Measurements from ENCODE around the gene ZBTB26.
A peak's percentile ranks its signal among the peaks of the same experiment; 100 is the strongest.
"Not testable (repeated sequence)": the region's sequence is repeated elsewhere in the genome, so short reads cannot be mapped to it uniquely, and the experiment has no call there.

The ZBTB26 gene

DNA sequence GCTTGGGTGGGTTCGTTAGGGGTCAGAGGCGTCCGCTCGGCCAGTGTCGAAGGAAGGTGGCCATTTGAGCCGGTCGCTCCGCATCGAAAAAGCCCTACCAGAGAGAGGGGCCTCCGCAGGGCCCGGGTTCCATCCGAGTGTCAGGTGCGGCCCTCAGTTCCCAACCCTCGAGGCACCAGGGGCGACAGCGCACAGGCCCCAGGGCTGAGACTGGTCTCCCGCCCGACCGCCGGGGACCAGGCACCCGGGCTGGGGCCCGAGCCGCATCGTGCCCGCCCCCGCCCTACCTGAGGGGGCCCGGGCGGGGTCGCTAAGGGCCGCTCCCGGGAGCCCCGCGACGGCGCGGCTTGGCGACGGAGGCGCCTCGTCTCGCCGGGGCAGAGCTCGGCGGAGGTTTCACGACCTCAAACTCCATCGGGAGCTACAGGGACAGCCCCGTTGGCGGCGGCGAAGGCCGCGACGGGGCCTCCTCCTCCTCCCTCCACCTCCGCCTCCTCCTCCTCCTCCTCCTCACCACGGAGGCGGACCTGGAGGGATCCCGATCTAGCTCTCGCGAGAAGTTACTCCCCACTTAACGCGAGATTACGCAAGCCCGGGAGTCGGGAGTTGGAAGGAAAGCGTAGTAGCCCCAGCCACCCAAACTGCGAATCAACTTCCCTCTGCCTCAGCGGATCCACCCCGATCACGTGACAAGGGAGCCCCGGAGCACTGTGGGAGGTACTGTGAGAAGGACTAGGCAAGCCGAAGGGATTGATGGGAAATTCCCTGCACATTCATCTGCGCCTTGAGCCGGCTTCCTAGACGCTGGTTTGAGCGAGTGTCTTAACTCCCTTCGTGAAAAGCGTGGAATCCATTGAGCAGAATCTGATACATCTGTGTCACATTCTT lies 26.2 kb downstream of the ZBTB26 start, which contains the start of gene RC3H2:
Gene RC3H2 (minus strand): TSS at position 537 of the 888 bp plus-strand sequence. CDS start 7,850 bp downstream, outside the sequence.
- Mint-ChIP-seq H3K27me3 (no peaks in the 10 kb centered on the region), H3K9me3 (no peaks in the 10 kb centered on the region), H3K36me3 (peaks cover 12 to 17% of the 10 kb centered on the region in 2 donors), H3K4me1 (peaks cover 0 to 6% of the 10 kb centered on the region in 2 donors), H3K27ac (peak within 1 kb of the TSS; percentile 98), H3K4me3 (peak within 1 kb of the TSS; percentile 91 to 95)
- peak; percentile 88 to 92 for ATAC-seq (replicated peaks)
- peak; percentile 98 for DNase-seq

DNA sequence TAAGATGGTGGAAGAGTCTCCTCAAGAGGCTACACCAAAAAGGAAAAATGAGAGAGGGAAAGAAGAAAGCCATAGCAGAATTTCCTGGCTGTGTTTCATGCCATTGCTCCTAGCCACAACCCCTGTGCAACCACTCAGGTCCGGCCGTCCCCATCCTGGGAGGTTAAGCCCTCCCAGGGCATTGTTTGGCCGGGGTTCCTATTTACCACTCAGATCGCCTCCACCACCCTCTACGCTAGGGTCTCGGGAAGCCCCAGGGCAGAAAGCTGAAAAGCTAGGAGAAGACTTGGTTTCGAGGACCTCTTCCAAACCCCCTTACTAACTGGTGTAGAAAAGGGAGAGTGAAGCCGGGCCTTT lies 26.9 kb downstream of the ZBTB26 start:
- peak overlapping the region; percentile 96 for H3K27ac Mint-ChIP-seq
- no peaks in the 10 kb centered on the region for H3K27me3 Mint-ChIP-seq
- ATAC-seq (replicated peaks) (peak; percentile 35 to 38), DNase-seq (no peak)
- H3K4me1 Mint-ChIP-seq, result peaks cover 3 to 5% of the 10 kb centered on the region in 2 donors
- peak overlapping the region; percentile 91 to 95 for H3K4me3 Mint-ChIP-seq
- peaks cover 10 to 14% of the 10 kb centered on the region in 2 donors for H3K36me3 Mint-ChIP-seq
- H3K9me3 Mint-ChIP-seq, result no peaks in the 10 kb centered on the region

DNA sequence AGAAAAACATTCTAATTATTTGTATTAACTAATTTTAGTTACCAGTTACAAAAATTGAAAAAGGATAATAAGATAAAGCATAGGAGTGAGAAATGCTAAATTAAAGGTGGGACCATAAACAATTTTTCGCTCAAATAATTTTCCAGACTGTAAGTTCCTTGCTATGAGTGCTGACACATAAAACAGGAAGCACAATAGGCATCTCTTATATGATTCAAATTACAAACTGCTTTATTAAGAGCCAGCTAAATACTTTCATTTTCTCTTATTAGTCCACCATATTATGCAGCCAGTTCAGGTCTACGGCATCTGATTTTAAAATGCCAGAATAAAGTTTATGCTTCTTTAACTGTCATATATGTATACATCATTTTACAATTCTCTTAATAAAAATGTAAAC lies 30.5 kb downstream of the ZBTB26 start:
- Mint-ChIP-seq H3K4me3 (no peak overlapping the region), H3K36me3 (peaks cover 3 to 13% of the 10 kb centered on the region in 2 donors), H3K27ac (no peak overlapping the region), H3K4me1 (peaks cover 11 to 17% of the 10 kb centered on the region in 2 donors), H3K27me3 (no peaks in the 10 kb centered on the region), H3K9me3 (no peaks in the 10 kb centered on the region)
- ATAC-seq (replicated peaks) (no peak), DNase-seq (no peak)

DNA sequence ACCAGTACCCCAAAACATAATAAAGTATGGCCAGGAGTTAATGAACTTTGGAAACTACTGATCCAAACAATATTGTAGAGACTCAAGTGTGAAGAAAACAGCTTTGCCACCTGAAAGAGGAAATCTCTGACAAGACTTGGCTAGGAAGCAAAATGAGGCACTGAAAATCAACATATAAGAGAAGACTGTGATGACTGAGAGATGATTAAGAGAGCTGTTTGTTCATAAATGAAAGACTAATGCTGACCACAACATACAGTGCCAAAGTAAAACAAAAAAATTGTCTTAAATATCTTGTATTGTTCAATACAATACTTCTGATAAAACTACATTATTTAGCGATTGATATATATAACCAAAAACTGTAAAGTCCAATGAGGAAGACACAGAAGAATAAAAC lies 33.3 kb downstream of the ZBTB26 start:
- no peak overlapping the region for H3K4me3 Mint-ChIP-seq

DNA sequence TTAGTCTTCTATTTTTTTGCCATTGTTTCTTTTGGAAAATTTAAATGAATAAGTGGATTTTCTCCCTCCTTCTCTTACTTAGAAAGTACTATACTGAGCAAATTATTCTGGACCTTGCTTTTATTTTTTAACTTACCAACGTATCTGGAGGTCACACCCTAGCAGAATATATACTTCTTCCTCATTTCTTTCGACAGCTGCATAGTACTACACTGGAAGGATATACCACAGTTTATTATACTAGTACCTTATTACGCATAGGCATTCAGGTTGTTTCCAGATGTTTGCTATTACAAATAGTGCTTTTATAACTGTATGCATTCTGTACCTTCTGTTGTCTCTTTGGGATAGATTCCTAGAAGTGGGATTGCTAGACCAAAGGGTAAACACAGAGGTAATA lies 42.8 kb downstream of the ZBTB26 start:
- Mint-ChIP-seq H3K4me1 (peaks cover 4 to 7% of the 10 kb centered on the region in 2 donors), H3K27ac (no peak overlapping the region), H3K36me3 (peaks cover 24 to 27% of the 10 kb centered on the region in 2 donors), H3K4me3 (no peak overlapping the region), H3K27me3 (no peaks in the 10 kb centered on the region), H3K9me3 (no peaks in the 10 kb centered on the region)
- ATAC-seq (replicated peaks) (no peak), DNase-seq (no peak)

More for the DNA sequence above, 33.3 kb downstream of the ZBTB26 start:
- no peak for DNase-seq
- H3K36me3 Mint-ChIP-seq, result peaks cover 11 to 22% of the 10 kb centered on the region in 2 donors
- no peak for ATAC-seq (replicated peaks)
- no peaks in the 10 kb centered on the region for H3K27me3 Mint-ChIP-seq
- peak overlapping the region; percentile 43 for H3K27ac Mint-ChIP-seq
- H3K9me3 Mint-ChIP-seq, result no peaks in the 10 kb centered on the region
- H3K4me1 Mint-ChIP-seq, result peaks cover 7 to 17% of the 10 kb centered on the region in 2 donors

DNA sequence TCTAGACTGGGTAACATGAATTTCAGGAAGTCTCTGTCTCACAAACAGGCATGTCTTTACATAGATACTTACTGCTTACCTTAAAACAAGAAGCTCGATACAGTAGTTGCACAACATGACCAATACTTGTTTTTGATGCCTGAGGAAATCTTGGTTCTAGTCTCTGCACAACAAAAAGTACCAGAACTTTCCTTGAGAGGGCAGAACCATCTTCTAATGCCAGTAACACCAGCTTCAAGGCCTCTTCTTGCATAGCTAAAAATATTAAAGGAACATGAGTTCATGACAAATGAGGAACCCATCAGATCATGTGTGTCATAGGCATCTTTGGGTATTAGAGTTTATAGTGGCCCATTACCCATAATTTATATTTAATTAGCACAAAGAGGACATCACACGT lies 48.2 kb downstream of the ZBTB26 start:
- Mint-ChIP-seq H3K9me3 (no peaks in the 10 kb centered on the region), H3K27ac (no peak overlapping the region), H3K36me3 (peaks cover 11 to 35% of the 10 kb centered on the region in 2 donors), H3K4me3 (no peak overlapping the region), H3K4me1 (no peaks in the 10 kb centered on the region), H3K27me3 (no peaks in the 10 kb centered on the region)
- ATAC-seq (replicated peaks), result no peak
- DNase-seq, result no peak

DNA sequence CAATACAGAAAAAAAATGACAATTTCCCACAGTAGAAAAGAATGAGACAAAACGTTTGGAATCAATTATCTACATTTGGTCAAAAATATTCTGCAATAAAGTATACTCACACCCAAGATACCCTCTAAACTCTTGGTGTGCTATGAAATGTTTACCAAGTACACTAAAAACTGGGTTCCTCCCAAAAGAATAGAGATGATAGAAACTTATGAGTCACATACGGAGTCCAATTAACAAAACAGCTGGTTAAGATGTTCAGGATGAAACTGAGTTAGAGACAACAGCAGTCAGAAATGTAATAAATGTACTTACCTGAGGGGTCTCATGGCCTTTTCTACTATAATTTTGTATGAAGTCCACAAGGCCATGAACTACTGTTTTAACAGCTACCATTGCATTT lies 51.9 kb downstream of the ZBTB26 start:
- H3K36me3 Mint-ChIP-seq, result peaks cover 28 to 44% of the 10 kb centered on the region in 2 donors
- DNase-seq (no peak), ATAC-seq (replicated peaks) (no peak)
- no peaks in the 10 kb centered on the region for H3K27me3 Mint-ChIP-seq
- peaks cover 12 to 26% of the 10 kb centered on the region in 2 donors for H3K4me1 Mint-ChIP-seq
- no peaks in the 10 kb centered on the region for H3K9me3 Mint-ChIP-seq
- no peak overlapping the region for H3K27ac Mint-ChIP-seq
- H3K4me3 Mint-ChIP-seq, result no peak overlapping the region

DNA sequence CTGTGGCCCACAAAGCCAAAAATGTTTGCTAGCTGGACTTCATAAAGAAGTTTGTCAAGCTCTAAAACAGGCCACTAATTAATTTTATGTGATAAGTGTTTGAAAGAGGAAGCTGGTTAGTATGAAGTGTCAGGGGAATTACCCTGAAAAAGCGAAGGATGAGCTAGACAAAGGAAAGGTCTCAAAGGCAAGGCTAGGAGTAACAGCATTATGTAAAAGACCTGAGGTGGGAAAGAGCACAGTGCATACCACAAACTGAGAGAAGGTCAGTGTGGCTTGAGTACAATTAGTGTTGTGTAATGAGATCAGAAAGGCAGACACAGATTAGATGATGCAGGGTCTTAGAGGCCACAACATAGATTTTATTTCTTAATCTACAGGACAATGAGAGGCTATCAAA lies 55.8 kb downstream of the ZBTB26 start:
- ATAC-seq (replicated peaks) (peak; percentile 99), DNase-seq (peak; percentile 9)
- no peaks in the 10 kb centered on the region for H3K9me3 Mint-ChIP-seq
- H3K4me1 Mint-ChIP-seq, result peaks cover 12 to 26% of the 10 kb centered on the region in 2 donors
- peaks cover 40 to 49% of the 10 kb centered on the region in 2 donors for H3K36me3 Mint-ChIP-seq
- peak overlapping the region; percentile 26 for H3K27ac Mint-ChIP-seq
- peak overlapping the region; percentile 34 to 36 for H3K4me3 Mint-ChIP-seq
- no peaks in the 10 kb centered on the region for H3K27me3 Mint-ChIP-seq

DNA sequence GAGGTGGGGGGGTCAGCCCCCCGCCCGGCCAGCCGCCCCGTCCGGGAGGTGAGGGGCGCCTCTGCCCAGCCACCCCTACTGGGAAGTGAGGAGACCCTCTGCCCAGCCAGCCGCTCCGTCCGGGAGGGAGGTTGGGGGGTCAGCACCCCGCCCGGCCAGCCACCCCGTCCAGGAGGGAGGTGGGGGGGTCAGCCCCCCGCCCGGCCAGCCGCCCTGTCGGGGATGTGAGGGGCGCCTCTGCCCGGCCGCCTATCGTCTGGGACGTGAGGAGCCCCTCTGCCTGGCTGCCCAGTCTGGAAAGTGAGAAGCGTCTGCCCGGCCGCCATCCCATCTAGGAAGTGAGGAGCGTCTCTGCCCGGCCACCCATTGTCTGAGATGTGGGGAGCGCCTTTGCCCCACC lies 64.0 kb downstream of the ZBTB26 start:
- not testable (repeated sequence) for H3K4me1 Mint-ChIP-seq; H3K27me3 Mint-ChIP-seq; ATAC-seq (replicated peaks); H3K4me3 Mint-ChIP-seq; H3K9me3 Mint-ChIP-seq; DNase-seq; H3K27ac Mint-ChIP-seq
- H3K36me3 Mint-ChIP-seq, result peaks cover 37 to 51% of the 10 kb centered on the region in 2 donors

DNA sequence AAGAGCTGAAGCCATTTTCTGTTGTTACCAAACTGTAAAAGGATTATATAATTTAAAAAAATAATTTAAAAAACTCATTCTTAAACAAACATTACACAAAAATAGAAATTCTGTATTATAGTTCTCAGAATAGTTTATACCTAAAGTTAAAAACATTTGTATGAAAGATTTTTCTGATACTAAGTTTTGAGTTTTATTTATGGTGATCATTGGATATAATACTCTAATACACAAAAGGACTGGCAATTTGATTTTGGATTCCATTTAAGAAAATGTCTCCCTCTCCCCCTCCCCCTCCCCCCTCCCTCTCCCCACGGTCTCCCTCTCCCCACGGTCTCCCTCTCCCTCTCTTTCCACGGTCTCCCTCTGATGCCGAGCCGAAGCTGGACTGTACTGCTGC lies 65.2 kb downstream of the ZBTB26 start:
- ATAC-seq (replicated peaks), result no peak
- Mint-ChIP-seq H3K4me1 (peaks cover 1 to 6% of the 10 kb centered on the region in 2 donors), H3K9me3 (no peaks in the 10 kb centered on the region), H3K36me3 (peaks cover 31 to 46% of the 10 kb centered on the region in 2 donors), H3K4me3 (no peak overlapping the region), H3K27ac (no peak overlapping the region), H3K27me3 (no peaks in the 10 kb centered on the region)
- DNase-seq, result no peak

All from stimulated activated naive B cell treated with anti-CD40 and anti-IgM and Interleukin-4, amounts not matched to agents 10 μg/mL and 1 μg/mL and 100 μg/mL, for 72 hours (primary cell).